ENCODE results near the gene AANAT. TPM values are rescaled to one million over a fixed set of nuclear protein-coding genes. Genes with fewer than 3 reads are reported as not detected.

AANAT gene
- total RNA-seq, 1 experiment from 2014 or later = not detected

- TF ChIP-seq ZBTB33 (IDR thresholded peaks at IDR 0.05; ENCODE audit: extremely low read depth, insufficient replicate concordance, low read length) = no peak
- no peak for TF ChIP-seq CBX3 (IDR thresholded peaks at IDR 0.05; ENCODE audit: low read depth)
- no peak for TF ChIP-seq JUND (IDR thresholded peaks at IDR 0.05)
- no peak for TF ChIP-seq POLR2A (IDR thresholded peaks at IDR 0.05; ENCODE audit: borderline replicate concordance, extremely low read depth, insufficient read depth, insufficient read length)
- TF ChIP-seq POLR2AphosphoS5 (IDR thresholded peaks at IDR 0.05; ENCODE audit: low read depth, low read length) = no peak
Measured at GRCh38 chr17:76517638-76518038, 50.2 kb downstream of the AANAT start (continued).

DNA sequence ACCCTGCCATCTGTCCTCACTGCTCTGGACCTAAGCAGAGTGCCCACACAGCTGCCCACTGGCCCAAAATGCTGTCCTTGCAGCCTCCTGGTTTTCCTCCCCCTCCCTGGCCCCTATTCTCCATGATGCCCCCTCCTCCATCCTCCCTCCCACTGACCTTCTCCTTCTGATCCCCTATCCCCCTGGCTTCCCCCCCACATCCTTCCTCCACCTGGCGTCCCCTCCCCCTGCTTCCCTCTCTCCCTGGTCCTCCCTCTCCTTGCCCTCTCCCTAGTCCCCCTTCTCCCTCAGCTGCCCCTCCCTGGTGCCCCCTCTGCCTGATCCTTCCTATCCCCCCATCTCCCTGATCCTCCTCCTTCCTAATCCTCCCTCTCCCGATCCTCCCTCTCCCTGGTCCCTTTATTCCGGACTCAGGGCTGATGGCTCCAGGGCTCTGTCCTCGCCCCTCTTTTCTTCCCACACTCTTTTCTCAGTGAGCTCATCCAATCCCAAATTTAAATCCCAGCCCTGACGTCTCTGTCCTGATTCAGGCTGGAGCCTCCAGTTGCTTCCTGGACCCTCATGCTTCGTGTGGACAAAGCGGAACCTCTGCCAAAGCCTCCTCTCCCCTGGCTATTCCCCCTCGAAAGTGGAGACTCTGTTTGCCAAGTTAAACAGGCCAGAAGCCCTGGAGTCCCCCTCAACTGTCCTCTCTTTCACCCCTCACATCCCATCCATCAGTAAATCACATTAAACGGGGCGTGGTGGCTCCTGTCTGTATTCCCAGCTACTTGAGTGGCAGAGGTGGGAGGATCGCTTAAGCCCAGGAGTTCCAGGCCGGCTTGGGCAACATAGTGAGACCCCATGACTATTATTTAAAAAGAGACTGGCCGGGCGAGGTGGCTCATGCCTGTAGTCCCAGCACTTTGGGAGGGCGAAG lies 51.9 kb downstream of the AANAT start:
- Histone ChIP-seq H3K4me3 (replicated peaks in 1 of 2; ENCODE audit: low read depth in 1 of 2, low read length in 2 of 2) (no peak overlapping the region), H3K36me3 (ENCODE audit: control insufficient read depth in 1 of 2, insufficient read depth in 2 of 2, low read length in 2 of 2) (no peaks in the 10 kb centered on the region), H3K9ac (ENCODE audit: low read length) (no peak overlapping the region), H2AFZ (ENCODE audit: low read depth, low read length, poor library complexity, severe bottlenecking) (no peak overlapping the region), H4K20me1 (ENCODE audit: insufficient read depth) (no peaks in the 10 kb centered on the region), H3K4me1 (ENCODE audit: control insufficient read depth in 1 of 2, insufficient read depth in 2 of 2, low read length in 2 of 2) (peaks cover 0 to 10% of the 10 kb centered on the region in 2 experiments; a peak in 3 of 4 replicates), H3K9me3 (ENCODE audit: control insufficient read depth in 1 of 2, insufficient read depth in 1 of 2, low read depth in 1 of 2, low read length in 2 of 2) (no peaks in the 10 kb centered on the region), H3K9me2 (ENCODE audit: insufficient read depth) (no peaks in the 10 kb centered on the region), H3K27ac (ENCODE audit: low read depth, low read length) (no peak overlapping the region), H3K4me2 (ENCODE audit: low read length) (no peak overlapping the region), H3K27me3 (ENCODE audit: insufficient read depth, low read length) (no peaks in the 10 kb centered on the region), H3K79me2 (ENCODE audit: insufficient read depth, low read length) (no peaks in the 10 kb centered on the region)
- ATAC-seq (no peak), DNase-seq (ENCODE audit: low read depth, low spot score) (no peak)
- TF ChIP-seq EZH2phosphoT487 (IDR thresholded peaks at IDR 0.05; ENCODE audit: borderline replicate concordance) (no peak), SRF (IDR thresholded peaks at IDR 0.05; ENCODE audit: low read depth) (no peak), POLR2A (IDR thresholded peaks at IDR 0.05; ENCODE audit: borderline replicate concordance, extremely low read depth, insufficient read depth, insufficient read length) (no peak), TCF7L2 (IDR thresholded peaks at IDR 0.05; ENCODE audit: borderline replicate concordance, extremely low read depth, insufficient read depth, insufficient read length) (no peak), ZFX (IDR thresholded peaks at IDR 0.05) (no peak), JUND (IDR thresholded peaks at IDR 0.05) (no peak), MAX (IDR thresholded peaks at IDR 0.05) (no peak), YY1 (IDR thresholded peaks at IDR 0.05; ENCODE audit: extremely low read depth, insufficient replicate concordance, low read depth, low read length) (no peak), SP1 (IDR thresholded peaks at IDR 0.05; ENCODE audit: low read depth) (no peak), CBX3 (IDR thresholded peaks at IDR 0.05; ENCODE audit: low read depth) (no peak), CEBPB (IDR thresholded peaks at IDR 0.05; ENCODE audit: low read depth) (no peak), POLR2AphosphoS5 (IDR thresholded peaks at IDR 0.05; ENCODE audit: low read depth, low read length) (no peak), EZH2 (IDR thresholded peaks at IDR 0.05) (no peak)
- BruUV-seq (replicated peaks) = no TSS peak
- POLR2A ChIA-PET = interaction anchor here (0.6 kb wide), 1 partner anchor 371 kb away, joined by 3 read pairs; no protein-coding TSS in a partner anchor
- CTCF ChIA-PET = no interaction called here
- intact Hi-C loops (cut with micrococcal nuclease) = no loop called here
- RAD21 ChIA-PET (ENCODE audit: low non-redundant PET in 1 of 2, low total read pairs in 2 of 2, uncharacterized antibody in 2 of 2, unreplicated experiment in 2 of 2) = no interaction called here
